Stimulated activated CD4-positive, alpha-beta T cell treated with anti-CD3 and anti-CD28 coated beads, Interleukin-4, amount 100 ng/mL, for 4 hours (primary cell): ENCODE results near the gene RECK.

Source experiments
- DNase-seq, 2 experiments: peaks; one replicate each; pipeline ENCODE4 v3.0.0-alpha.2; 2020

RECK gene

DNA sequence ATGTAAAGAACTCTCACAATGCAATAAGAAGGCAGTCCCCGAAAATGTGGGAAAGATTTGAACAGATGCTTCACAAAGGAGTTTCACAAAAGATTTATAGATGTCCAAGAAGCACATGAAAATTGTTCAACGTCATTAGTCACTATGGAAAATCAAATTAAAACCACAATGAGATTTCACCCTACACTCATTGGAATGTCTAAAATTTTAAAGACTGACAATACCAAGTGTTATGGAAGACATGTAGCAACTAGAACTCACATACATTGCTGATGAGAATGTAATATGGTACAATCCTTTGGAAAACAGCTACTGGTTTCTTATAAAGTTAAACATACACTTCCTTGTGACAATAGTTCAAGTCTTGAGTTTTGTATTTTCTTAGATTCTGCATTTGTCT is 11.0 kb upstream of the RECK start:
- DNase-seq = no peak

DNA sequence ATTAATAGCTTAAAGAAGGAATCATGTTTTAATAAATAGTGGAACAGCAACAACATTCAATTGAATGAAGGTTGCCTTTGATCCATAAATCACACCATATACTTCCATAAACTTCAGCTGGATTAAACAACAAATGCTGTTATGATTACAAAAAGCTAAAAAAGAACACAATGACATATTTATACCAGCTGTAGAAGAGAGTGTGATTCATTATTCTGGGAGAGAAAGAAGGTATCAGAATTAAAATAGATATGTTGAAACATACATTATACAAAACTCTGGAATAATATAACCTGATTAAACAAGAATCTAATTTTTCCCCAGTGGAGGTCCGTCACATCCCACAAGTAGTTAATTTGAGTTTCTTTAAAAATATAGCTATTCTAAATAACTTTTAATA is 7.5 kb upstream of the RECK start:
- DNase-seq = no peak

DNA sequence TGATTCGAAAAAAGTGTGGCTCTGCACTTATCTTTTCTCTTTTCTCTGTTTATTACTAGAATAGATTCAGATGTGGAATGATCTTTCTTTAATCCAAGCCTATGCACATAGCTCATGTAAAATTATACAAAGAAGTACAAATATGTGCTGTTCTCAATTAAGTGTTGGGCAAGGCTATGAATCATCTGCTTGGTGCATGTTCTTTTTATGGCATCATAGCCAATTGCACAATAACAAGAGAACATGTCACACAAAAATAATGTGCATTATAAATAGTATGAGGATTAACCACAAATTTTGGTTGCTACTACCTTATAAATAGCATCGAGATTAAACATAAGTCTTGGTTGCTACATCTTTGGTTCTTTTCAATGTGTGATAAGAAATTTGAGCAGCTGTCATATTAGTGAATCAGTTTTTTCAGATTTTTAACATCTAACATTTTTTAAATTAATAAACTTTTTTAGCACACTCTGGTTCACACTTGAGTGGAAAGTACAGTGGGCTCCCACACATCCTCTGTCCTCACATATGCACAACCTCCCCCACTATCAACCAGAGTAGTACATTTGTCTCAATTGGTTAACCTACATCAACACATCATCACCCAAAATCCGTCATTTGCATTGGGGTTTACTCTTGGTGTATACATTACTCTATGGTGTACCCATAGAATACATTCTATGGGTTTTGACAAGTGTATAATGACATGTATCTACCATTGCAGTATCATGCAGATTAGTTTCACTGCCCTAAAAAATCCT is 6.8 kb upstream of the RECK start:
- DNase-seq = no peak

DNA sequence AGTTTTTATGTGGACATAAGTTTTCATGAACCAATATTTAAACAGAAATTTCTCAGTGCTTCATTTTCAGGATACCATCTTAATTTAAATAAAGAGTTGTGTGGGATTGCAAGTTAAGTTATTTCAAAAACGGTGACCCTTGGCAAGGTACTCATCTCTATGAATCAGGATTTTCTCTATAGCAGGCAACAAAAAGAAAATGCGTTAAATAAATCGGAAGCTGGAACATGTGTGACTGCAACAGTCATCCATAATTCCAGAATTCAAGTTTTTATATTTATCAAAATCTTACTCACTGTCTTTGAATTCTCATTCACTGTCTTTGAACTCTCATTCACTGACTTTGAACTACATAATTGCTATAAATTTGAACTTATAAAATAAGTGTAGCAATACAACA is 5.8 kb upstream of the RECK start:
- no peak for DNase-seq

DNA sequence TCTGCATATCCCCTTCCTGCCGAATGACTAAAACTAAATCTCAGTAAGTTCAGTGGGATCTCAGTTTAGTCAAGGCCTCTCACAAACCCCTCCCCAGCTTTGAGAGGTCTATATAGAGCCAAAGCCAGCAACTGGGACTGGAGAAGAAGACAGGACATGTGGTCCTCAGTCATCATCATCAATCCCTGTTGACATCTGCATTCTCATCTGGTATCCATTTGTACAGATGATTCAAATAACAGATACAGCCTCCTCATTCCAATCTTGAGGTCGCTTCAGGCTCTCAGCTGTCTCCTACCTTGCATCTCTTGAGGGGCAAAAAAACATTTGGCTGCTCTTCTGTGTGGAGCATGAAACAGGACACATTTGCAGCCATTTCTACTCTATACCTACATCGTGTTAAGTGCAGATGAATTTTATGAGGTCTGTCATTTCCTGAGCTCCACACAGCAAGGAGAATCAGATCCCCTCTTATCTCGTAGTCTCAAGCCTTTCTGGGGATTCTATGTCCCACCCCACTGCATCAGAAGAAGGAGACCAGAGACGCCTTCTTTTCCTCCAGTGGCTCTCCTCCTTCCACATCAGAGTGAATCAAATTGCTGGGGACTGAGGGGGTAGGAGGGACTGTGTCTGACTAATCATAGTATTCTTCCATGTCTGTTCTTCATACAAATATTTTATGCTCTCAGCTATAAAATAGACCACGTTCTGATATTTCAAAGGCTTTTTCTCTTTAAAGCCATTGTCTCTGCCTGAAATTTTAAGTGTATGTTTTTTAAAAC is 4.7 kb upstream of the RECK start:
- no peak for DNase-seq

DNA sequence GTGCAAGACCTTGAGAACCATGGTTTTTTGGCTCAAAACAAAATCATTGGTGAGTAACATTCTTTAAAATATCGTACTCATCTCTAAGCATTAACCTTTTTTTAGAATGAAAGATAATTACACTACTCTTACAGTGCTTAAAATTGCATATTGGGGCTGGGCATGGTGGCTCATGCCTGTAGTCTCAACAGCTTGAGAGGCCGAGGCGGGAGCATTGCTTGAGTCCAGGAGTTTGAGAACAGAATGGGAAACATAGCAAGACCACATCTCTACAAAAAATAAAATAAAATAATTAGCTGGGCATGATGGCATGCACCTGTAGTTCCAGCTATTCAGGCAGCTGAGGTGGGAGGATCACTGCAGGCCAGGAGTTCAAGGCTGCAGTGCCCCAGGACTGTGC is 2.9 kb upstream of the RECK start:
- no peak for DNase-seq

DNA sequence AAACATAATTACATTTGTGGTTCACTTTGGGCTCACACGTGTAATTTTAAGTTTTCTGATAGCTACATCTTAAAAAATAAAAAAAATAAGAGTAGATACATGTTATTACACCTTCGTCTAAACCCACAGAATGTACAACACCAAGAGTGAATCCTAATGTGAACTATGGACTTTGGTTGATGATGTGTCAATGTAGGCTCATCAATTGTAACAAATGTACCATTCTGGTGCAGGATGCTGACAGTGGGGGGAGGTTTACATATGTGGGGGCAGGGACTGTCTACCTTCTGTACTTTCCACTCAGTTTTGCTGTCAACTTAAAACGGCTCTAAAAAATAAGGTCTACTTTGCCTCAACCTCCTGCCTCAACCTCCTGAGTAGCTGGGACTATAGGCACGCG is 2.5 kb upstream of the RECK start:
- DNase-seq = no peak

DNA sequence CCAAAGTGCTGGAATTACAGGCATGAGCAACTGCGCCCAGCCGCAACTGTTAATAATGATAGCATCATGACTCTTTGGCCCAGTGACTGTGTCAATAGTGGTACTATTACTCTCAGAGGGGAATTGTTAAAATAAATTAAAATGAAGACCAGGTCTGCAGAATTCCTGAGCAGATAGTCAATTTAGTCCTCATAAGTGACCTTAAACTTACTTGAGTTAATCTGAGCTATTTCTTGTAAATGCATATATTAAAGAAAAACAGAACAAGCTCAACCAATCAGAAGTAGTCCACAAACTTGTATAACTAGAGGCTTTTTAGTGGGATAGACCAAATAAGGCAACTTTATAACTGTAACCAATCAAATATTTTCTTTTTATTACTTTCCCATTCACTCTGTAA is 1.7 kb upstream of the RECK start:
- DNase-seq = no peak

DNA sequence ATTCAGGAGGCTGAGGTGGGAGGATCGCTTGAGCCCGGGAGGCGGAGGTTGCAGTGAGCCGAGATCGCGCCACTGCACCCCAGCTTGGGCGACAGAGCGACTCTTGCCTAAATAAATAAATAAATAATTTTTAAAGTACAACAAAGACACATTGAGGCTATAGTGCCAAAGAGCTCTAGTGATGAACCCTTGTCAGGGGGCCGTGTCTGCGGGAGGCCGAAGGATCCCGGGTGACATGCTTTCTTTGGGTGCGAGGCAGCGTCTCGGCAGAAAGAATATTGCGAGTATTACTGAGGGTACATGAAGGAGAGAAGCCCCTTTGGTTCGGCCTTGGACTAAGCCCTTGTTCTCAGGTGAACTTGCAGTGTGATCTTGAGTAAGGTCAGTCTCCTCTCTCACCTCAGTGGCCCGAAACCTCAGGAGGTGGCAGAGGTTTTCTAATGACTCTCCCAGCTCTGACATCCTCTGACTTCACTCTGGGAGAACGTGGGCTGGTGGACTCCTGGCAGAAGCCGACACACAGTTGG is 397 bp upstream of the RECK start:
- no peak for DNase-seq

DNA sequence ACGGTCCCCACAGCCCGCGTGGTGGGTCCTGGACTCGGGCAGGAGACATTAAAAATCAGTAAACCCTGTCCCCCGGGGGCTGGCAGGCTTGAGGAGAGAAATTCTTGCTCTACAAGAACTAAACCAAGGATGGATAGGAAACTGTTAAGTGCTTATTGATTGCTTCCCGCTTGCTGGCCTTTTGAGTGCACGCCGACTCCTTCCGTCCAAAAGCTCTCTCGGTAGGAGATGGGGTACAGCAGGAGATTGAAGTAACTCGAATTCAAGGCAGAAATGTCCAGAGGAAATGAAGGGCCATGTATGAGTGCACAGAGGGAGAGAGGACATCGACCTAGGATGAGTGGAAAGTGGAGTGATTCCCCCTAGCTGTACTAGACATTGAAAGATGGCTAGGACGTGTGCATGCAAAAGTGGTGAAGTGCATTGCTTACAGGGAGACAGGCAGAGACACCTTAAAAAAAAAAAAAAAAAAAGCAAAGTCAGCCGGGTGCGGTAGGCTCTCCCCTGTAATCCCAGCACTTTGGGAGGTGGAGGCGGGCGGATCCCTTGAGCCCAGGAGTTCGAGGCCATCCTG is 923 bp downstream of the RECK start:
- peak; percentile 2 to 15 for DNase-seq

DNA sequence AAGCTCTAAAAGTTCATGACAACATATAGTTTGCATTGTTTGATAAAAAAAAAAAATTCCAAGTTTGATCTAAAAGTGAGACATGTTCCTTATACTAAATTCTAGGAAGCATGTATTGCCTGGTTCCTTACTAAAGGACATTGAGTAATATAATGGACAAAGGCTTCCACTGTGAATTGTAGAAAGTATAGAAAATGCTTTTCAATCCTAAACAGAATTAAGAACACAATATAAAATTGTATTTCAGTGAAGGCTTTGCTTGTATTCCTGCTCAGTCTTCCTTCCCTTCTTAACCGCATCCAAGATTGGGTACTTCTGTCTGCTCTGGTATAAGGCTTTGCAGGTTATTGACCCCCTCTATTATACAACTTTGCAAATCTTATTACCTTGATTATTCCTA is 2.4 kb downstream of the RECK start:
- no peak for DNase-seq

DNA sequence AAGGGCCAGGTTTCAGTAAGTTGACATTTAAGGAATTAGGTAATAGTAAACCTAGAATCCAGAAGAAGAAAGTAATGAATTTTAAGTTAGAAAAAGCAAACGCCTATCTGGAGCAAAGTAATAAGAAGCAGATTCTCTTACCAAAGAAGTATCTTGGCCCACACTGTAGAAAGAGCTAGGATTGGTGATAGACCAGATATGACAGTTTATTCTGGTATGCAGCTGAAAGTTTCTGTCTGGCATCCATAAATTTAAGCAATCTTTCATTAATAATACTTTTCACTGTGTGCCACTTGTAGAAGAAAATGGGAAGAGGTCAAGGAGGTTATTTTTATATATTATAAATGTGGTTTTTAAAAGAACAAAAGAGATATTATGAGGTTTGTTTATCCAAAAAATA is 3.0 kb downstream of the RECK start:
- no peak for DNase-seq

DNA sequence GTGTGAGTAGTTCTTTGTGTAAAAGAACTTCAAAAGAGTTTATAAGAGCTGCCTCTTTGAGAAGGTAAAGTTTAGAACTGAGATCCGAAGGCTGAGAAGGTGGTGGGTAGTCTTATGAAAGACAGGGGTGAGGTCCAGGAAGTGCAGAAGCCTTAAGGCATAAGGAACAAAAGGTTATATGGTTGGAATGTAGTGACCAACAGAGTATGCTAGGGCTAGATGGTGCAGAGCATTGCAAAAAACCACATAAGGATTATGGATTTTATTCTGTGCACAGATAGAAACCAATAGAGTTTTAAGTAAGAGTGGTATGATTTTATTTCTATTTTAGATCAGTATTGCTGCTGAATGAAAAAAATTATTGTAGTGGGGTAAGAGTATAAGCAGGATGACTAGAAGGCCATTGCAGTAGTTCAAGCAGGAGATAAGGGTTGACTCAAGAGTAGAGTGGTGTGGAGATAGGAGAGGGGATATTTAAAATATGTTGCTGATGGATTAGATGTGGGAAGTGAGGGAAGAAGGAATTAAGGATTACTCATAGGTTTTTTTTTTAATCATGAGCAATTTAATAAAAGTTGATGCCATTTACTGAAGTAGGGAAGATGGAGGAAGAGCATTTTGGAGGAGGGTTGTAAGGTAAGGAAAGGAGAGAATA is 3.7 kb downstream of the RECK start:
- no peak for DNase-seq

DNA sequence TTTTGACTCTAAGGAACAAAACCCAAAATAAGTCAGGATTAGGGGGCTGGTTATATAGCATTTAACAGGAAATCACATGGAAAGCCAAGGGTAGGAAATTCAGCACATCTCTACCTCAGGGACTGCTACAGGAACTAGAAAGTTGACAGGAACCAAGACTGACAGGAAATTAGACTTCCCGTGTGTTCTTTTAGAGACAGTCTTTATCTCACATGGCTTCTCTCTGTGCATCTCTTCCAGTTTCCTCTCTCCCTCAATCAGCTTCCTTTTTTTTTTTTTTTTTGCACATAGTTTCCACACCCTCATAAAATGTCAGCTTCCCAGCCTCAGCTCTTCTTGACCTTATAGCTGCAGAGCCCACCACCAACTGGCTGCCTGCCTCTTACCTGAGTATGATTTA is 4.8 kb downstream of the RECK start:
- DNase-seq = no peak

DNA sequence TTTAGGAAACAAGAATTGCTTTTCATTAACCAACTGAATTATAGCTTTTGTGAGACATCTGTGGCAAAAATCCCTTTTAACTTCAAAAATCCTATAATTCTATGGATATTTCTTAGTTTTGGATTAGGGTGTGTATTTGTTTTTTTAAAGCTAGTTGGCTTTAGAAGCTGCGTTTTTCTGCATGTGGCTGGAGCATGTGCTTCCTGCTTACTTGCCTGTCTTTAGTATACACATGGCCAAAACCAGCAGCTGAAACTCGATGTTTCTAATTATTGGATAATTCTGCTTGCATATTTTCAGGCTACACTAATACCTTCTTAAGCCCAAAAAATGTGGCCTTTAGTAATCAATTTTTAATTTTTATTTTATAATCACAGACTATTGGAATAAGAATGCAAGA is 8.9 kb downstream of the RECK start:
- no peak for DNase-seq

DNA sequence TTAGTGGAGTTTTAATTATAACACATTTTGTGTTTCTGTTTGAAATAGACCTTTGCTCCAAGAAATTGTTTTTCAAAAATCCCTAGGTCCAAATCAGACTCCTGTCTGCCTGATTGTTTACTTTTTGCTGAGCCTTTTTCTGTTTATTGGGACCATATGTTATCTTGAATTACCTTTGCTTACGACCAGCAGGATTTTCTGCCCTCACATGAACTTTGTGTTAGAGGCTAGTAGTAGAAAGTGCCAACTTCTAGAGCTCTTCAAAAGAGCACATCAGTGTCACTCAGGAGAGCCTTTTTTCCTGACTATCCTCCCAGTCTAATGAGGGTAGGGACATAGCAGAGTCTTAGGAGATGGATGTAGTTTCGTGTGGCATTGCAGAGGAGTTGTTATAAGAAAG is 10.2 kb downstream of the RECK start:
- no peak for DNase-seq

DNA sequence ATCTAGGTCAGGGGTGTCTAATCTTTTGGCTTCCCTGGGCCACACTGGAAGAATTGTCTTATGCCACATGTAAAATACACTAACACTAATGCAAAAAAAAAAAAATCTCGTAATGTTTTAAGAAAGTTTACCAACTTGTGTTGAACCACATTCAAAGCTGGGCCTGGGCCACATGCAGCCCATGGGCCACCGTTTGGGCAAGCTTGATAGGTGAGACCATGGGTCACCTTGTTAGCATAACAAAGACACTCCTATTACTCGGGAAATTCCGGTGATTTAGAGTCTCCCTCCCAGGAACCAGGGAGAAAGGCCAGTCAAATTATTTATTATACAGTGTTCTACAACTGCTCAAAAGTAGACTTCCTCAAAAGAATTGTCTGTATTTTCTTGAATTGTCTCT is 12.7 kb downstream of the RECK start:
- DNase-seq = no peak

DNA sequence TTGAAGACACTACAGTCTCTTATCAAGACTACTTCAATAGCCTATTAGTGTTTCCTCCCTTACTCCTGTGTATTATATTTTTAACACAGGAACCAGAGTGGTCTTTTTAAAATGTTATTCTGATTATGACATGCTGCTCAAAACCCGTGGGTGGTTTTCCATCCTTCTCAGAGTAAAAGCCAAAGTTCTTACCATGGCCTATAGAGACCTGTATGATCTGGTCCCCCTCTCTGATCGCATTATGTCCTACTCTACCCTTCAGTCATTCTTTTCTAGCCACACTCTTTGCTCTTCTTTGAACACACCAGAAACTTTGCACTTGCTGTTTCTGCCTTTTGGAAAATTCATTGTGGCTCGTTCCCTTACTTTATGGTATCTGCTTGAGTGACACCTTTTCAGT is 13.8 kb downstream of the RECK start:
- no peak for DNase-seq

DNA sequence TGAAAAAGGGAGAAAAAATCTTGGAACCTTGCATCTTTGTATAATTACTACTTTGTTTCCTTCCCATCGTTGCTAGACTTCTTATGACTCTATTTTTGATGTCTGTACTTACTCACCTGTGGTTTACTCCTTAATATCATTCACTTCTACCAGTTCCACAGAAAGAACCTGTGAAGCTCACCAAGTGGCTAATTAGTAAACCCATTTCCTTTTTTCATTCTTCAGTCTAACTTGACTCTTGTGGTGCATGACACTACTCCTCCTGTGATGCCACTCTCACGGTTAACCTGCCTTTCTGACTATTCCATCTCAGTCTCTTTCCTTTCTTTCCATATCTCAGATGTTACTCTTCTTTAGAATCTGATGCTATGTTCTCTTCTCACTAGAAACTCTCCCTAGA is 14.6 kb downstream of the RECK start:
- DNase-seq = no peak

DNA sequence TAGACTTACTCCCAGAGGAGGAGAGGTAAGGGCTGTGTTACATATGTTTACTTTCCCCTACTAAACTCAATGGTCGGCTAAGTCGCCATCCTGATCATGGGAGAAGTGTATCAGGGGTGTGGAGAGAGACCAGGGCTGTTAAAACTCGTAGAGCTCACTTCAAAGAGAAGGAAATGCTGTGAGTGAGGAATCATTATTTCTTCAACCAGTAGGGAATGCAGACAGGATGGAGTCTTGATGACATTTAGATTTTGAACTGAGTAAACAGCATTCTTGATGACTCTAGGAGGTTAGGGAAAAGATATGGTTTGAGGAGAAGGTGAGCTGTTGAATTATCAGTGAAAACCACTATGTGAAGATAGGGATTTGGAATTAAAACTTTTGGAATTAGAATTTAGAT is 17.3 kb downstream of the RECK start:
- DNase-seq = no peak

DNA sequence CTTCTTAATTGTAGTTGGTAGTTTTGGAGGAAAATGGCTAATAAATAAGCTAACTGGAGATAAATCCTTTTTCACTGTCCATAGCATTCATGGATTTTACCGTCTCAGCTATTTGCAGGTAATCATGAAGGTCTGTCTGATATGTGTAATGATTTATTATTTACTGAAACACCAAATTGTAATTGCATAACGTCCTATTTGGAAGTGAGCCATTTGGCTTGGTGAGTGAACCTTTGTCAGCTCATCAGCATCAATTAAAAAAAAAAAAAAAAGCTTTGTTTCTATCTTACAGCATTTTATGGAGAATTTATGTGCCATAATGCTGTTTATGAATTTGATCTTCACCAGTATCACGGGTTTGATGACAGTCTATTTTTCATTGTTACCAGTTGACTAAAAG is 20.2 kb downstream of the RECK start:
- DNase-seq = no peak

DNA sequence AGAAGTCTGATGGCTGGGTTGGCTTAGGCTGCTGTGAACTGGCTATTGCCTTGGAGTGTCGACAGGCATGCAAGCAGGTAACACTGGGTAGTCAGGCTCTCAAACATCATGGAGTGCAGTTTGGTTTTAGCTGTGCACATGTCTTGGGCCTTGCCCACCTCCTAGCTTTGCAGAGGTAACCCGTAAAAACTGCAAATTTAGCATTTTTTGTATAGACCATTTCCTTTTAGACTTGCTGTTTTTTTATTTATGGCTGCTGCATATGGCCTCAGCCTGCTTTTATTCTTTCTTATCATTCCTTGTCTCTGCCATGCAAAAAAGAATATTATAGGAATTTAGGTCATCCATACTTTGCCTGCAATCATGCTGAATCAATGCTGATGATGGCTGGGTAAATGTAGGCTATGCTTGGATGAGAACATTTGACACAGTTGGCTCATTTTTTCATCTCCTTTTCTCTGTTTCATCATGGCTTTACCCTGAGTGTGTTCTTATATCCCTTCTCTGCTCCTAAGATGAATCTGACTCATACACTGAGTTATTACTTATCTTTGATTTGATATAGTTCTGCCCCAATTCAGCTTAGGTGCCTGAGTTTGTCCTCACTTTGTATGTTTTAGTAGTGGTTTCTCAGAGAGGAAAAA is 27.2 kb downstream of the RECK start:
- no peak for DNase-seq

DNA sequence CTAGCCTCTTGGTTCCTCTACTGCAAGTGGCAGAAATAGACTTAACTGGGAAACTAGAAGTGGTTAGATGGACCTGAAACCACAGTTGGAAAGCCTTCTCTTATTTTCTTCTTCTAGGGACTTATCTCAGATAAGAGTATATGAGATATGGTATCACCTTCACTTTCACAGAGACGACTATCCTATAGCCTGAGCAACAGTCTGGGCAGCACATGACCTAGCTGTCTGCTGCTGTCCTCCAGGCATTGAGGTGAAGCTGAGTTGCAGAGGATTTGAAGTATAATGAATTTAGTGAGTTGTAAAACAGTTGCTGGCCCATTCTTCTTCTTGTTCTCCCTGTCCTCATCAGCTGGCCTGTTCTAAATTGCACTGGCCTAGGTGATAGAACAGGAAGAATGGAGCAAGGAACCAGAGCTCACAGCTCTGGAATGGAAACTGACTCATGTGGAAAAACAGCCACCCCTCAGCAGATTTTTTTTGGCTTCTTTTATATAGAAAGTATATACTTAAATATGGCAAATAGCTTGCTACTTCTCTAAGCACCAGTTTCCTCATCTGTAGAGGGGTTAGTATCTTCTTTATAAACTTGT is 27.8 kb downstream of the RECK start:
- DNase-seq = no peak
